ENCODE results near the gene RAI1.

RAI1 gene

GRCh38 chr17:17837966-17838962 lies 157.0 kb downstream of the RAI1 start:
- in situ Hi-C loops (cut with MboI; ENCODE audit: low sequenced_read_pairs, unreplicated experiment): no loop called here
- TF ChIP-seq CTCF (IDR thresholded peaks at IDR 0.05; ENCODE audit: borderline replicate concordance, control extremely low read depth, extremely low read depth, insufficient read depth, missing control alignments): no peak
- DNase-seq (ENCODE audit: low spot score): no peak

DNA sequence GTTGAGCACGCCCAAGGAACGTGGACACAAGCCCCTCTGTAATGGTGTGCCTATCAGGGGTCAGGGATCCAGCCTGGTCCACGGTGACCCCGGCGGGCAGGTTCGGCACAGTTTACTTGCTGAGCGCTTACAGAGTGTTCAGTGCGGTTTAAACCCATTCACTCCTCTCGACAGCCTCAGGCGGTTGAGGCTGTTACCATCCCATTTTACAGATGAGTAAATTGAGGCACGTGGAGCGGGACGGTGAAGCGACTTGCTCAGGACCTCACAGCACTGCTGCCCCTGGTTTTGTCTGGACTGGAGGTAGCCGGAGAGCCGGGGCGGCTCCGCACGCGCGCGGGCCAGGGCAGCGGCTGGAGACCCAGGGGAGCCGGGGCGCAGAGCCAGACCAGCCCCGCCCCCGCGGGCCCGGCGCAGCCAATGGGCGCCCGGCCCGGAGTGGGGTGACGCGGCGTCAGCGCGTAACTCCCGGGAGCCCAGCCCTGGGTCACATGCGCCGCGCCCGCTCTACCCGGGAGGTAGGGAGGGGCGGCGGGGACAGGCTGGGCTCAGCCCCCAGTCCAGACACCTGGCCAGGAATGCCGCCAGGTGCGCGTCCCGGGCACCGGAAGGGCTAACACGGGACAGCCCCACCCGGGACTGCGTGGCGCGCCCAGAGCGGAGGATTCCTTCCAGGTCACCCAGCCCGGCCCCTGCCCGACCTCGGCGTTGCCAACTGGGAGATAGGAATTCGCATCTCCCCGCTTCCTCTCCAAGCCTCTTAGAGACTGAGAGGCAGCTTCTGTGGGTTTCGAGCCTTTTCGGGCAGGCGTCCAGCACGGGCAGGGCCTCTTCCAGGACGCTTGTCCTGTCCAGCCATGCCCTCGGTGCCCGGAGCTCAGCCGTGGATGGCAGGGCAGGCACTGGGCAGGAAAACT lies 158.8 kb downstream of the RAI1 start:
- no peak for TF ChIP-seq CTCF (IDR thresholded peaks at IDR 0.05; ENCODE audit: borderline replicate concordance, control extremely low read depth, extremely low read depth, insufficient read depth, missing control alignments)
- in situ Hi-C loops (cut with MboI; ENCODE audit: low sequenced_read_pairs, unreplicated experiment): no loop called here

GRCh38 chr17:17840751-17841591 lies 159.7 kb downstream of the RAI1 start:
- in situ Hi-C loops (cut with MboI; ENCODE audit: low sequenced_read_pairs, unreplicated experiment): no loop called here
- TF ChIP-seq CTCF (IDR thresholded peaks at IDR 0.05; ENCODE audit: borderline replicate concordance, control extremely low read depth, extremely low read depth, insufficient read depth, missing control alignments): no peak
- DNase-seq (ENCODE audit: low spot score): no peak

More for the DNA sequence above, 158.8 kb downstream of the RAI1 start:
- peak; percentile 97 for DNase-seq (ENCODE audit: low spot score)

- in situ Hi-C loops (cut with MboI; ENCODE audit: low sequenced_read_pairs, unreplicated experiment): no loop called here
- no peak for TF ChIP-seq CTCF (IDR thresholded peaks at IDR 0.05; ENCODE audit: borderline replicate concordance, control extremely low read depth, extremely low read depth, insufficient read depth, missing control alignments)
Measured at GRCh38 chr17:17841601-17842025, 160.4 kb downstream of the RAI1 start.

DNA sequence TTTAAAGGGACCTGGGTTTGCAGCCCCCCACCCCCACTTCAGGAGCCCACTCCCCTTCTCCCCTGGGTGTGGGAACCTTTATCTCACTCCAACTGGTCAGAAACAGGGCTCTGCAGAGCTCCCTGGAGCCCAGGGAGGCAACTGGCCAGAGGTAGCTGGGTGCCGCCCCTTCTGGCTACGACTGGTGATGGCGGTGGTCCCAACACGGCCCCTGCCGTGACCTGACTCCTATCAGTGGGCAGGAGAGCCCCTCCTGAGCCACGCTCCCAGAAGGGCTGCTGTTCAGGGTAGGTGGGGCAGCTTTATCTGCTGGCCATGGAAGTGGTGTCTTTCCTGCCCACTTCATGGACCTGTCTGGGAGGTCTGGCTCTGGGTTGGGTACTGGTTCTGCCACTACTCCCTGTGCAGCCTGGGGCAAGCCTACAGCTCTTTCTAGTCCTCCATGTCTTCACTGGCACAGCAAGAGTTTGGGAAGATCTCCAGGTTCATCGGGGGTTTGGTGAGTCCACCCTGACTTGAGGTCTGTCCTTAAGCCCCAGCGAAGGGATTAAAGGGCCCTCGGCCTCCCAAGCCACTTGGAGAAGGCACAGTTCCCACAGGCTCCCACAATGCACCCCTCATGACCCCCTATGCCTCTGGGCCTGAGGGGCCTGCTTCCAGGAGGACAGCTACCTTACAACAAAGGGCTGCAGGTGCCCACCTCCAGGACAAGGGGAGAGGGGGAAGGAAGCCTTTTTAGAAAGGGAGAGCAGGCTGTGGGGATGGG lies 161.0 kb downstream of the RAI1 start:
- in situ Hi-C loops (cut with MboI; ENCODE audit: low sequenced_read_pairs, unreplicated experiment): no loop called here
- no peak for TF ChIP-seq CTCF (IDR thresholded peaks at IDR 0.05; ENCODE audit: borderline replicate concordance, control extremely low read depth, extremely low read depth, insufficient read depth, missing control alignments)
- DNase-seq (ENCODE audit: low spot score): no peak

More at GRCh38 chr17:17841601-17842025, 160.4 kb downstream of the RAI1 start:
- no peak for DNase-seq (ENCODE audit: low spot score)

Measured in GM13976 (cell line).